Stimulated activated CD4-positive, alpha-beta T cell treated with anti-CD3 and anti-CD28 coated beads, Interleukin-4, amount 100 ng/mL, for 1 hour (primary cell): ENCODE data around the gene ATXN3L.

Experiments used
- DNase-seq: peaks from one replicate; pipeline ENCODE4 v3.0.0-alpha.2; 2020

Gene ATXN3L

DNA sequence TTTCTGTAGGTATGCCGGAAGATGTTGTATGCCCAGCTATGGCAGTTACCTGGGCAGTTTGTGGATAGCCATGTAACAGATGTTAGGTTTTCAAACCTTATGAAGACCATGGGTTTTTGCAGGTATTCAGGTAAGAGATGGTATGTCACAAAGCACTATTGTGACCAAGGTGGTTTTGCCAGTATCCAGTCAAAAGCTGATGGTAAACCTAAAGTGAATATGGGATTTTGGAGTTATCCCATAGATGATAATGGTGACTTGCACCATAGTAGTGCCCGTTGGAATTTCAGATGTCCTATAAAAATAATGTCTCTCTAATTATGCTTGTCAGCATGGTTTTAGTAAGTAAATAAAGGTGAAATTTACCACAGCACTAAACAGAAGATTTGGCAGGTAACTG lies at the start of gene ATXN3L:
Gene ATXN3L (minus strand): TSS at position 101 of the 400 bp plus-strand sequence. CDS start 119 bp downstream, outside the sequence.
- DNase-seq = no peak

DNA sequence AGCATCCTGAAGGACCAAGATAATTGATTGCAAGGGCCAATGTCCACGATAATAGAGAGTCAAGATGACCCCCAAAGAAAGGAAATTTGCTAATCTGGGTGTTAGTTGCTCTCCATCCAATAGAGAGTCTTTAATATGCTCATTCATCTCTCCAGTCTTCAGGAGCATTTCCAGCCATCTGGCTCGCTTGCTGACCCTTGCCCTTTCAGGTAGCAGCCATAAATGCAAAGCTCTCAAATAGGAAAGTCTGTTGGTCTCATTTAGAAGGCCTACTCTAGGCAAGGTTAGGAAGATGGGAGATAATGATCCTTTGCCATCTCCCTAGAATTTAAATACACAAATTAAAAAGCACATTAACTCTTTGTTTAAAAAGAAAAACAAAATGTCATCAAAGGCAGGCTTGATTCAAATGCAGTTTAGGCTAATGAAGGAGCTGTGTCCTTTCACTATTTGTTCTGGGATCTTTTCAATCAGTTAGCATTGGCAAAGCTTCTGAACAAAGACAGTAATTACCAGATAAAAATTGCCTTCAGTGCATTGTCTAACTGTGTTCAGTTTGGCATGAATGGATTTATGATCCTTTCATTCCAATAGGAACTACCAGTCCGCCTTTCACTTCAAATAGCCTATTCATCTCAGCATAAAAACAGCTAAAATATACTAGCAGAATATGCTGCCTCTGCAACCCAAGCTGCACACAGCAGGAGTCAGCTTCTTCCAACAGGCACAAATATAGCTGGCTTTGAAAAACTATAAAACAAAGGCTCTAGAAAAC lies 49.6 kb upstream of the ATXN3L start:
- DNase-seq = no peak

DNA sequence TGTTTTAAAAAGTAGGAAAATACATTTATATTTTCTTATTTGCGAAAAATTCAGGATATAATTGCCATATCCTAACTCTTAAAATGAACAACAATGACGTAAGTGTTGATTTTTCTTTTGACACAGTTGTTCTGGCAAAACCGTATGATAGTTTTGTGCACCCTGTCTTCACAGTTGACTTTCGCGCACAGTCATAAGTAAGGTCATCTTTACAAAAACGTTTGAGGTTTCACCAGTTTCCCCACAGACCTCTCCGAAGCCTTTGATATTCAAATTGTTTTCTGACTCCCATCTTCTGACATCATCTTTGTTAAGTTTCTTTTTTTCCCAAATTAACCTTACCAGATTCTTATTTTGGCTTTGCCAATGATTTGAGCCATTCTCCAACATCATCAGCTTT lies 48.1 kb upstream of the ATXN3L start:
- DNase-seq = no peak

DNA sequence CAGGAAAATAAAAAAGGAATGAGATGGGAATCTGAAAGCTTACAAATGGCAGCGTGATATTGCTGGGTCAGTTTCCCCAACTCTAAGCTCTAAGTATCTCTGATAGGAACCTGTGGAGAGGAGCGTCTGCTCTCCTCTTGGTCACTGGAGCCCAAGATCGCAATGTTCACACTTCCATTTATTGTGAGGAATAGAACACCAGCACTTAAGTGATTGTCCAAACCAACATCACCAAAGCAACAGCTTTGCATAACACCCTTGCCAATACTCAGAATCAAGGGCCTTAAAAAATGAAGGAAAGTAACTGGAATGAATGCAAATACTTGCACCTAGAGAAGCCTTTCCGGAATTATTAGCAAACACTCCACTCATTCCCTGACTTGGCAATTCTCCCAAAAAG lies 46.8 kb upstream of the ATXN3L start:
- no peak for DNase-seq

DNA sequence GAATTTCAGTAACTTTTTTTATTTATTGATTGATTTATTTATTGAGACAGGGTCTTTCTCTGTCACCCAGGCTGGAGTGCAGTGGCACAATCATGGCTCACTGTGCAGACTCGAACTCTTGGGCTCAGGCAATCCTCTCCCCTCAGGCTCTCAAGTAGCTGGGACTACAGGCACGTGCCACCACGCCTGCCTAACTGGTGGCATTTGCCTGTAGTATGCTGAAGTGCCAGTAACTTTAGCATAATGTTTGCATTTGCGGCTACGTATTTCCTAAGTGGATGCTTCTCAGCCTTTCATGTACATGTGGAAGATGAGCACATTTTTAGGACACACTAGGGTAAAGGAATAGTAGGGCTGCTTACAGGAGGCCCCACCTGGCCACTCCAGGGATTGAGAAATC lies 45.3 kb upstream of the ATXN3L start:
- no peak for DNase-seq

DNA sequence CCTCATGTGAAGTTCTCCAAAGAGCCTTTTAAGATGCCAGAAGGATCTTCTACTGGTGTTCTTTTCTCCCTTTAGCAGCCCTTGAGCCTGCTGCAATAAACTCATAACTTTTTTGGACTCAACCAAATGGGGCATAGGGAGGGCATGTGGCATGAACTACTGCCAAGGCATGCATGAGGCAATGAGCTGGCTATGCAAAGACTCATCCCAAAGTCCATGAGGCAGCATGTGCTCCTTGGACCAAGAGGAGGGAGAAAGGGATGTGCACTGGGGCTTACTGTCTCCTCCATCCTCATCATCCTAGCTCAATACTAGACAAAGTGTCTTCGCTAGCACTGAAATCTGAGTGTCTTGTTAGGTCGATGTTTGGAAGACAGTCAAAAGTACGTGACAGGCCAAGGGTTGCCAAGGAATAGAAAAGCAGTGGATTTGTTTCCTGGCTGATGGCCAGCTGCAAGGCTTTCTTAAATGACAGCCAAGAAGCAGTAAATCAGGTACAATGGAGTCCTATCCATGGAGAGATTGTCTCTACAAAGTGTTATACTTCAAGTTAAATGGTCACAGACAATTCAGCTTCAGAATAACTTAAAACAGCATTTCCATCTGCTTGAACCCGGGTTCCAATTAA lies 44.5 kb upstream of the ATXN3L start:
- DNase-seq = no peak

DNA sequence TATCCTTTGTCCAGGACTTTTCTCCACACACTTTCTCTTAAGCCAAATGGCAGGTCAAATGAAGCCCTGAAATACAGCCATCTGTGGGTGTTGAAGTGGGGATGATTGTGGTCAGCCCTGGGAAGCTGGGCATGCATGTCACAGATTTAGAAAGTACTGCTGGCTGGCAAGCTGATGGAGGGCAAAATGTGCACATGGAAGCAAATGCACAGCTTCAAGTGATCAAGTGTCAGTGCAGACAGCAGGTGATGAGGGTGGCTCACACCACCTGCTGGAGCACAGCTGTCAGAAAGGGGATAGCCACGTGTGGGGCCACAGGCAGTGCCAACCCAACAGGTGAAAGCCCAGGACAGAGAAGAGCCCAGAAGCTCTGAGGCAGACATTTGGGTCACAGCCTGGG lies 40.3 kb upstream of the ATXN3L start:
- DNase-seq = no peak

DNA sequence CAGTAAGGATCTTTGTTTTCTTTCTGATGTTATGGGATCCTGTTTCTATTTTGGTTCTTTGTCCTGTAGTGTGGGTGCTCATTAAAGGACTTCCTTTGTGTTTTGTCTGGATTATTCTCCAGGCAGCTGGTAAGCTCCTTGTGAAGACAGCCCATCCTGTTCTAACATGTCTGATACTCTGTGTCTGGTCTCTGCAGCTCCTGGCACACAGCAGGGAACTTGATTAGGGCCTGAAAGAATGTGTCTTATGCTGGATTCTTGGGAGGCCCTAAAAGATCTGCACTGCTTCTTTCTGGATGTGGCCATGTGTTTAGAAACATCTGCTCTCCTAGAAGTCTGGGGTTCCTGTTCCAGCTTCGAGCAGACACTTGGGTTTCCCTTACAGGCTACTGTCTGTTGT lies 38.1 kb upstream of the ATXN3L start:
- no peak for DNase-seq

DNA sequence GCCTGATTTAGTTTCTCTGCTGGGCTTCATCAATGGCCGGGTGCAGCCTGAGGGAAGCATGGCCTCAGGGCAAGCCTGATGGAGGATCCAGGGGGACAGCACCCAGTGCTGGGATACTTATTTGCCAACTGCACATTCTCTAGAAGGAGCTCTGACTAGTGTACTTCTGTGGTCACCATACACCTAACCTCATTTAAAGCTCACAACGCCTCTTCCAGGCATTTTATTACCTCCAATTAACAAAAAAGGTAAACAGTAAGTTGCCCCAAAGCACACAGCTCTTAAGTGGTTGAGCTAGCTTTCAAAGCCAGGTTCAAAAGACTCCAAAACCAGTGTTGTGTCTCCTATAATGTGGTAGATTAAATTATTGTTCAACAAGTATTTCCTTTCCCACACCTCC lies 26.8 kb upstream of the ATXN3L start:
- no peak for DNase-seq

DNA sequence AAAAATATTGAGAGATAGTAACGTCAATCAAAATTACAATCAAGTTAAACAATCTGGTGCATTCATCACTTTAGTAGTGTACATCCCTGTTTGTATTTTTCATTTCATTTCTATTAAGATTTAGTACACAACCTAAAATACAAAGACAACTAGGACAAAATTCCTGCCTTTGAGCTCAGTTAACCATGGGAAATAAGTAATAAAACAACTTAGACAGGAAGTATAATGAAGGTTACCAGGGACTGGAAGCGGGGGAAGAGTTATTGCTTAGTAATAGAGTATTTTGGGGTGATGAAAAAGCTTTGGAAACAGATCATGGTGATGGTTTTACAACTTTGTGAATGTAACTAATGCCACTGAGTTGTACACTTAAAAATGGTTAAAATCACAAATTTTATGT lies 25.6 kb upstream of the ATXN3L start:
- no peak for DNase-seq

DNA sequence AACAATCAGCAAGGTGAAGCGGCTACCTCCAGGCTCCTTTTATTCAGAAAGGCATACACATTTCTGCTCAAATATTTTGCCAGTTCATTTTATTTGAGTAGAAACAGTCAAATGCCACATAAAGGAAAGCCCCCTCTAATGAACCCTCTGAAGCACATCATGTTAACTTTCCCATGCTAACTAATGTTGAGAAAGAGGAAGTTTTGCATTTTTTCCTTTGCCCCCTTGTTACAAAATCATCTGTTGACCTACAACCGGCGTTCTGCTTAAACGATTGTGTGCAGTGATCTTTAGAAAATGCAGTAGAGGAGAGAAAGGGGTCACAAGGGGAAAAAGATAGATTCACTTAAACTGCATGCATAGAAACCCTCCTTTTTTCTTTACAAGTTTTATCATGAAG lies 25.2 kb upstream of the ATXN3L start:
- DNase-seq = no peak

DNA sequence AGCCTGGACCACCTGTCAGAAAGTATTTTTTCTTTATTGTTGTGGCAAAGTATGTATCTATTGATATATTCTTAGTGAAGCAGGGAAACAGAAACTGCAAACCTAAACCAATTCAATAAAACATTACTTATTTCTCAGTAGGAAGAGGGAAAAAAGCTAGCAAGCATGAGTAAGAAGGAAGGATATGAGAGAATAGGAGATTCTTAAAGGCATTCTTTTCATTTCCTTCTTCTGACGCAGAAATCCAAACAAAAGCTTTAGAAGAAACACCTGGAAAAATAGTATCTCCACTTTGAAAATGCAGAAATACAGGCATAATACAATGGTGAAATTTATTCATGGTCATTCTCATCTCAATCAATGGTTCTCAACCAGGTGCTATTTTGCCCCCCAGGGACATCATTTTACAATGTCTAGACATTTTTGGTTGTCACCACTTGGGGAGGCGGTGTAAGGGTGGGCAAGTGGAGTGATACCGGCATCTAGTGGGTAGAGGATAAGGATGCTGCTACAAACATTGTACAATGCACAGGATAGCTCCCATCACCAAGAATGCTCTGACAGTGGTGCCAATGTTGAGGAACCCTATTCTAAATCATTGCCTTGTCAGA lies 21.7 kb upstream of the ATXN3L start:
- no peak for DNase-seq

DNA sequence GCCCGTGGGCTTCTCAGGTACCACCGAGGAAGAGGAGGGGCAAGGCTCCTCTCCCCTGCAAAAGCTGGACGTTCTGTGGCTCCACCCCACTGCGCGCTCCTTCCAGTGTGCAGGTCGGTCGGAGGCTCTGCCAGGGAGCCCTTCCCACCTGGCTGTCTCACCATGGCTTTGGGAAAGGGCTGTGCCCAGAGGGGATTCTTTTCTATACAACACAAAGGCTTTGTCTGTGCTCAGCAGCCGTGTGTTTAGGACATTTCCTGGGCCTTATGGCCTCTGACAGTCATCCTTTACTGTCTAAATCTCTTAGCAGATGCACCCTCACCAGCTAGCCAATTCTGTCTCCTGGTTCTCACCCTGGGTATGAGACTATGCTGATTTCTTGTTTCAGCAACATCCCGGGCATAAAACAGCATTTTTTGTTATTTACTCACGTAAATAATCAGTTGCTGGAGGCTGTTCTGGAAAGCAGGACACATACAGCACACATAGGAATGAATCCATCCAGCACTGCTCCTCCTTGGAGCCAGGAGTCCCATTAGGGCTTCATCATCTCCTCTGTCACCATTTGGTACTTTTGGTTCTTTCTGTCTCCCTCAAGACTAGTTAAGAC lies 20.4 kb upstream of the ATXN3L start:
- no peak for DNase-seq

DNA sequence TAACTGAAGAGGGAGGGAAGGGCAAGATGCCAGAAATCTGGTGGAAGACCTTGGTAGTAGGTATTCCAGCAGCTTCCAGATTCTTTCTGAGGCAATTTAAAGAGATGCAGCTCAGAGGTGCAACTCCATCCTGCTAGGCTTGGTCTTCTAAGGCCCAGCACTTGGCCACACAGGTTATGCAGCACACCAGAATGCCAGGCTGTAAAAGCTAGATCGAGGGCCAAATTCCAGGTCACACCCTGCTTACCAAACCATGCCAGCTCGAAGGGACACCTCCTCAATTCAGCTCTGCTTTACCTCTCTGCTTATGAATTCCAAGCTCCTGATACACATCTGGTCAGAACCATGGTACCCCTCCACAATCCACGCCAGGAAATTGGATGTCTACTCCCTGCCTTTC lies 19.8 kb upstream of the ATXN3L start:
- no peak for DNase-seq

DNA sequence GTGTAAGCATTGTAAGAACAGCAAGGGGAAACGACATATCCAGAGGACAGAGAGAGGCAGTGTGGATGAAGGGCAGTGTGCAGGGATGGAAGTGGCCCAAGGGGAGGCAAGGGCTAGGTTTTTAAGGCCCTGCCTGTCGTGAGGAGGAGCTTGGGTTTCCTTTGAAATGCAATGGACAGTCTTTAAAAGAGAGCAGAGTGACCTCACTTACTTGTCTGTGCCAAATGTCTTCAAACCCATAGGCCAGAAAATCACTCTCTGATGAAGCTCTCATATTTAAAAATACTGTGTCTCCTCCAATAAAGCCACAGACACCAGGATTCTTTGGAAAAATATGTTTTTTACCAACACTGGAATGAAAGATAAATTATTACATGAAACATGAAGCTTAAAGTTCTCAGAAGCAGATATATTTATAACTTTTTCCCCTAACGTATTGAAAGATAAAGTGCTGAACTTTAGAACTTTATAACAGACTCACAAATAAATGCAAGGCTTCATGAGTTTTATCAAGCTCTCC lies 19.2 kb upstream of the ATXN3L start:
- DNase-seq = no peak

DNA sequence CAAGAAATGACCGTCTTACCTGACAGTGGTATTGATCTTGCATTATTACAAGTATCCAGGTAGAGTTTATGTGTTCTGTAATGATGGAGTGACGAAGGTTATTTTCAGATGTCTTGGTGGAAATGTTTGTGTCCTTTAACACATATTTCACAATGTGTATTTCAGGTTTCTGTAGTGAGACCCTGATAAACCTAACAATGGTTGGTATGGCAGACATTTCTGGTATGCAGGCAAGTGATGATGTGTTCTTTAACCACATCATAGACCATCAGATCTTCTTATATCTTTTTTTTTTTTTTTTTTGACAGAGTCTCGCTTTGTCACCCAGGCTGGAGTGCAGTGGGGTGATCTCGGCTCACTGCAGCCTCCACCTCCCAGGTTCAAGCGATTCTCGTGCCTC lies 14.6 kb upstream of the ATXN3L start:
- DNase-seq = no peak

DNA sequence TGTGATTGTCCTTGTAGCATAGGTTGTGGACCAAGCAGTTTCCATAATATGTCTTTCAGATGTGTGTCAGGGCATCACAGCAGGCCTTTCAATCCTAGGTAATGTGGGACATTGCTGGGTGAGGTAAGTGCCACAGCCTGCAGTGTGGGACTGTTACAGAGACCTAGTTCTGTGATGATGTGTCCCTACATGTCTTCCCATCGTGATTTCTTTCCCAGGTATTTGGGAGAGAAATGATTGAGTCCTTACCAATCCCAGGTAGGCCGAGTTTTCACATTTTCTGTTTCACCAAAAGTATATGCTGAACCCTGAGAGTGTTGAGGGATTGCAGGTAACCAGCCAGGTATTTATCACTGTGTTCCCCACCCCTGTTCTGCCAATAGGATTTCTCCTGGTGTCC lies 10.6 kb upstream of the ATXN3L start:
- no peak for DNase-seq

DNA sequence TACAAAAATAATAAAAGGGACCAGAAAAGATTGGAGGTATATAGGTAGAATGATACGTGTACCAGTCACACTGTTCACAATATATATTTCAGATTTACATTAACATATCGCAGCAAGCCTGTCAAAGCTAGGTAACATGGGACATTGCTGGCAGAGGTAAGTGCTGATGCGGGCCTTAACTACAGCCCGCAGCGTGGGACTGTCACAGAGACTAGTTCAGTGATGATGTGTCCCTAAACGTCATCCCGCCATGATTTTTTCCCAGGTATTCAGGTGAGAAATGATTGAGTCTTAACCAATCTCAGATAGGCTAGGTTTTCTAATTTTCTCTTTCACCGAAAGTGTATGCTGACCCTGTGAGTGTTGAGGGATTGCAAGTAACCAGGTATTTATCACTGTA lies 7.8 kb upstream of the ATXN3L start:
- no peak for DNase-seq

DNA sequence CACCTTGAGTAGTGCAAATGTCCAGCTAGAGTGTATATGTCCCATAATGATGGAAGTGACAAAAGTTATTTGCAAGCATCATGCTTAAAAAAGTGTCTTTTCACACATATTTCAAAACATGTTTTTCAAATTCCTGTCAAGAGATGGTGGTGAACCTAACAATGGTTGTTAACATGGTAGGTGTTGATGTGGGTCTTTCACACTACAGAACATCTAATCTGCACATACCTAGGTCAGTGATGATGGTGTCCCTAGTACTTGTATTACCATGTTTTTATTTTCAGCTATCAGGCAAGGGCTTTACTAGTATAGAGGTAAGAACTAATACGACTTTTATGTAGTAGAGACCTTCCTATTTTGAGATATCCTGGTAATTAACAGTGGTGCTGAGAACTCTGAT lies 3.4 kb upstream of the ATXN3L start:
- no peak for DNase-seq

DNA sequence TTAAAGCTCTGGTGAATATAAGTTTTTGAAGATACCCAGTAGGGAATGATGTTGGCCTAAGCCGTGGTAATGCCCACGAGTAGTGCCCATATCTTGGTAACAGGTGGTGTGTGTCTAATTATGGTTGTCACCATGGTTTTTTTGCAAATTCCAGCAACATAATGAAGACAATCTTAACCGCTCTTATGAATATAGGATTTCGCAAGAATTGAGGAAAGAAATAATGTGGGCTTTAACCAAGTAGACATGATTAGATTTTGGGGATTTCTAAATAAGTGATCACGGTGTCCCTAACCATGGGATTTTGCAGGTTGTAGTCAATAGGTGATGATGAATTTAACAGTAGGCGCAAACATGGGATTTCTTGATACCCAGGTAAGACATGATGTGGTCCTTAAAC lies 2.5 kb downstream of the ATXN3L start:
- no peak for DNase-seq

DNA sequence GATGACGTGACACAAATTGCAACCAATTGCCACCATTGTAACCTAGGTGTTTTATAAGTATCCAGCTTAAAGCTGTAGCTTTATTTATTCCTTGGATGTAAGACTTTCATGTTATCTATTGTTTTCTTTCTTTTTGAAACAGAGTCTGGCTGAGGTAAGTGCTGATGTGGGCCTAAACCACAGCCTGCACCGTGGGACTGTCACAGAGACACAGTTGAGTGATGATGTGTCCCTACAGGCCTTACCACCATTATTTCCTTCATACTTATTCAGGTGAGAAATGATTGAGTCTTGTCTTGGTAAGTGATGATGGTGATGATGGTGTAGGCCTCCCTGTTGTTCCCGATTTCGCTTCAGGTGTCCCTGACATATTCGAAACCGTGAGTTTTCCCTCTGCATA lies 8.3 kb downstream of the ATXN3L start:
- DNase-seq = no peak

DNA sequence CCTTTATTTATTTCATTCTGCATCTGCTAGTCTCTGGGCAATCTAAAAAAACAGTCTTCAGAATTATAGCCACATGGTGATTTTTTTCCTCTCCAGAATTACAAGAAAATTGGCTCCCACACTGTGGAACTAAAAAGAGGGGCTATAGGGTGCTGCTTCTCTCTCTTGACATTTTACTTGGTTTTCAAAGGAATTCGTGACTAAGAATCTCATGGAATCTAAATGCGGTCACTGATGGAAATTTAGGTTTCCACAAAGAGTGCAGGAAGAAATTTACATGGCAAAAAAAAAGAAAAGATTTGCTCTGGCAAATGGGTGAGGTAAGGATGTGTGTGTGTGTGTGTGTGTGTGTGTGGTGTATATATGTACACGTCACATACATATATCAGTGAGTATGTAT lies 10.2 kb downstream of the ATXN3L start:
- no peak for DNase-seq

DNA sequence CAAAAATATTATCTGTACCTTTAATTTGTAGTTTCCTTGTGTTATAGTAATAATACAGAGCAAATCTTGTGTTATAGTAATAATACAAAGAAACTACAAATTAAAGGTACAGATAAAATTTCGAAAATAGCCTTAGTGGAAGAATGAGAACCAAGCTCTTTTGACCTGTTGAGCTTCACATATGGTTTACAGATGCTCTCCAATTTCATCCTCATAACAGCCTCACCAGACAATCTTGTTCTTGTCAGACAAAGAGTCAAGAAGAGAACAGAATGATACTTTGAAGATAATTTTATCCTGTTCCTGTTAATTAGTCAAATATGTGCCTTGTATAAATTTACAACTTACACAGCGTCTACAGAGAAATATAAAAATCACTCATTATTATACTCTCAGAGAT lies 12.8 kb downstream of the ATXN3L start:
- no peak for DNase-seq

DNA sequence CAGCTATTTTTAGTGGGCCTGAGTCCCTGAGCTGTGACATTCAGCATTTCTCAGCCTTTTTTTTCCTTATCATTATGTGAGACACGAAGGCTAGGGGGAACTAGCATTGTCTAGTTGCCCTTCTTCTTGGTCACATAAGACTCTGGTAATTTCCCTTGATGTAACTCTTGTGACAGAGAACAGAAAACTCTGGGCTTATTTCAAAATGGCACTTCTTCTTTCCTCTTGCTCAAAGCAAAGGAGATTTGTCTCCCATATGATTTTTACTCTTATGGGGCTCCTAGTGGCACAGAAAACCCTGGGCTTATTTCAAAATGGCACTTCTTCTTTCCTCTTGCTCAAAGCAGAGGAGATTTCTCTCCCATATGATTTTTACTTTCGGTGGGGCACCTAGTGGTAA lies 14.7 kb downstream of the ATXN3L start:
- DNase-seq = no peak
